Stimulated activated CD8-positive, alpha-beta memory T cell treated with anti-CD3 and anti-CD28 coated beads, Interleukin-7, amount 100 ng/mL, for 24 hours (primary cell): ENCODE results near the gene BUB1B.

ENCODE experiments used
- DNase-seq: peaks from one replicate; pipeline ENCODE4 v3.0.0-alpha.2; 2020; ENCODE audit warnings: low read depth

The BUB1B gene

DNA sequence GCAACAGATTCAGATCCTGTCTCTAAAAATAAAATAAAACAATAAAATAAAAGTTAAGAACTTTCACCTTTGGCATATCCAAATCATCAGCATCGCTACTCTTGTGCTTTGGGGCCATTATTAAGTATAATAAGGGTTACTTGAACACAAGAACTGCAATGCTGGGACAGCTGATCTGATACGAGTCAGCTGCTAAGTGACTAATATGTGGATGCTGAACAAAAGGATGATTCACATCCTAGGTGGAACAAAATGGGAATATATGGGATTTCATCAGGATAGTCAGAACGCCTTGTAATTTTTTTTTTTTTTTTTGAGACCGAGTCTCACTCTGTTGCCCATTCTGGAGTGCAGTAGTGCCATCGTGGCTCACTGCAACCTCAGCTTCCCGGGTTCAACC is 29.7 kb downstream of the BUB1B start:
- DNase-seq = no peak

- DNase-seq = no peak
Measured at GRCh38 chr15:40192942-40193341, 32.1 kb downstream of the BUB1B start.

- DNase-seq = no peak
Measured at GRCh38 chr15:40197434-40197833, 36.6 kb downstream of the BUB1B start.

GRCh38 chr15:40198355-40199085 is 37.7 kb downstream of the BUB1B start:
- DNase-seq = no peak

GRCh38 chr15:40204100-40204499 is 43.2 kb downstream of the BUB1B start:
- no peak for DNase-seq

- no peak for DNase-seq
Measured at GRCh38 chr15:40217166-40217824, 56.4 kb downstream of the BUB1B start.

- no peak for DNase-seq
Measured at GRCh38 chr15:40219801-40220200, 58.9 kb downstream of the BUB1B start.

DNA sequence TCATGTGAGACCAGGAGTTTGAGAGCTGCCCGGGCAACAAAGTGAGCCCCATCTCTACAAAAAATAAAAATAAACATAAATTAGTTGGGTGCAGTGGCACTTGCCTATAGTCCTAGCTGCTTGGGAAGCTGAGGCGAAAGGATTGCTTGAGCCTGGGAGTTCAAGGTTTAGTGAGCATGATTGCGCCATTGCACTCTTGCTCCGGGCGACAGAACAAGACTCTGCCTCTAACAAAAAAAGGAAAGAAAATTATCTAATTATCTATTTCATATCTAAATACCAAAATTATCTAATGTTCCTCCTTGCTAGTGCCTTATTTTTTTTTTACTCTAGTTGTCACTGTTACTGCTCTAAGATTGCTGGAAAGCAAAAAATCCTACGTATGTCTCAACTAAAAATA is 61.3 kb downstream of the BUB1B start:
- DNase-seq = no peak

GRCh38 chr15:40226736-40227135 is 65.9 kb downstream of the BUB1B start:
- DNase-seq = no peak

- no peak for DNase-seq
Measured at GRCh38 chr15:40229316-40229715, 68.4 kb downstream of the BUB1B start.

GRCh38 chr15:40229956-40230355 is 69.1 kb downstream of the BUB1B start:
- DNase-seq = no peak

DNA sequence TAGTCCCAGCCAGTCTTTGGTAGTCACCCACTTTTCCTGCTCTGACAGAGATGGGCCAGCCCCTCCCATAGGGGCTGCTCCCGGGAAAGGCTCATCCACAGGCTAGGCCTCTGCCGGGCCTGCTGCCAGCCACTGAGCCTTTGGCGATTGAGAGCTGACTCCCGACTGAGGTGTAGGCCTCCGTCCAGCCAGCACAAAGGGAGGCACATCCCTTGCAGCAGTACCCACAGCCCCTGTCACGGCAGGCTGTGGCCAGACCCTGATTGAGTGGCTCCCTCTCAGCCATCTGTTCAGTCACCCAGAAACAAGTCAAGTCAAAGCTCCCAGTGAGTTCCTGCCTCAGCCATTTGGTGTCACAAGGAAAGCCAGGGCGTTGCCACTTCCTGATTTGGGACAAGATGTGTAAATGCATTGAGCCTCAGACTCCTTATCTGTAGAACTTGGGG is 71.8 kb downstream of the BUB1B start:
- DNase-seq = no peak

DNA sequence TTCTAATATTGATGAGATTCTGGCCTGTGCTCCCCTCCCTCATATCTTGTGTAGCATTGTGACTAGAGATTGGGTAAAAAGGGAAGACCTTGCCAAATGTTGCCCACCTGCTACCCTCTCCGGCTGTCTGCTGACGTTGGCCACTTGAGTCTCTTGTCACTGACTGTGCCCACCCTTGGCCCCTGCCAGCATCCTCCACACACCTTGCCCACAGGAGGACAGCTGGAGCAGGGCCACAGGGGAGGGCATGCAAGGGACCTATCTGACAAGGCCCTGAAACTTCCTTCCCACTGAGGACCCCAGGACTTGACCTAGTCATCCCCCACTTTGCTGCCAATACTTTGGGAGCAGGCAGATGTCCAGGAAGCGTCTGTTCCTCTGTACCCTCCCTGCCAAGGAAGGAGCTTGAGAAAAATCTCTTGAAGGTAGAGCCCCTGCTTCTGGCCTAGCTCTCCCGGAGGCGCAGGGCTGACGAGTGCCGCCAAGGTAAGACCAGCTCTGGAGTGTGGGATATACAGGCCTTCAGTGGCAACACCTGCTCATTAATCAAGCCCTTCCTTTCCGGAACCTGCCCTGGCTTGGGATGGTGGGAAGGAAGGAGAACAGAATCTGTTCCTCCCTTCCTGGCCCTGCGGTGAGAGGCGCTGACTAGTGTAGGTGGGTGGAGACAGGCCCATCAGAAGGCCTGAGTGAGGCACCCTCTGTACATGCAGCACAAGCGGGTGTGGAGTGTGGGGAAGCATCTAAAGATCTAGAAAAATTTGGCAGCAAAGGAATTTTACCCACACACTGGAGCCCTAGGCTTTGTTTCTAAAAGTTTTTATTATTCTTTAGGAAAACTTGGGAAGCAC is 73.1 kb downstream of the BUB1B start:
- no peak for DNase-seq

DNA sequence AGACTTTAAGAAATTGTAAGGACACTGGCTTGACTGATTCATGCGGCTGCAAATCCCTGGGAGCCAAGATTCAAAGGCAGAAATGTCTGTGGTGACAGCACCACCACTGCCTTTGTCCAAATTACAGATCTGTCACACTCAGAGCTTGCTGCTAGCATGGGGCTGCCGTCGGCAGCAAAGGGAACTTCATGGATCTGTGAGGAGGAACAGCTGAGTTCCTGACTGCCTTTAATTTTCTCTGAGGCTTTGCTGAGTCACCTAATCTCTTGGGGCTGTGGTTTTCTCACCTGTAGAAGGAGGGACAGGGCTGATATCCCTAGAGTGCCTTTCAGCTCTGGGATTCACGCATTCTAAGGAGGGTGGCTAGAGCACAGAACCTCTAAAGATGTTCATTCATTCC is 73.9 kb downstream of the BUB1B start:
- no peak for DNase-seq

- no peak for DNase-seq
Measured at GRCh38 chr15:40235201-40235885, 74.5 kb downstream of the BUB1B start.

DNA sequence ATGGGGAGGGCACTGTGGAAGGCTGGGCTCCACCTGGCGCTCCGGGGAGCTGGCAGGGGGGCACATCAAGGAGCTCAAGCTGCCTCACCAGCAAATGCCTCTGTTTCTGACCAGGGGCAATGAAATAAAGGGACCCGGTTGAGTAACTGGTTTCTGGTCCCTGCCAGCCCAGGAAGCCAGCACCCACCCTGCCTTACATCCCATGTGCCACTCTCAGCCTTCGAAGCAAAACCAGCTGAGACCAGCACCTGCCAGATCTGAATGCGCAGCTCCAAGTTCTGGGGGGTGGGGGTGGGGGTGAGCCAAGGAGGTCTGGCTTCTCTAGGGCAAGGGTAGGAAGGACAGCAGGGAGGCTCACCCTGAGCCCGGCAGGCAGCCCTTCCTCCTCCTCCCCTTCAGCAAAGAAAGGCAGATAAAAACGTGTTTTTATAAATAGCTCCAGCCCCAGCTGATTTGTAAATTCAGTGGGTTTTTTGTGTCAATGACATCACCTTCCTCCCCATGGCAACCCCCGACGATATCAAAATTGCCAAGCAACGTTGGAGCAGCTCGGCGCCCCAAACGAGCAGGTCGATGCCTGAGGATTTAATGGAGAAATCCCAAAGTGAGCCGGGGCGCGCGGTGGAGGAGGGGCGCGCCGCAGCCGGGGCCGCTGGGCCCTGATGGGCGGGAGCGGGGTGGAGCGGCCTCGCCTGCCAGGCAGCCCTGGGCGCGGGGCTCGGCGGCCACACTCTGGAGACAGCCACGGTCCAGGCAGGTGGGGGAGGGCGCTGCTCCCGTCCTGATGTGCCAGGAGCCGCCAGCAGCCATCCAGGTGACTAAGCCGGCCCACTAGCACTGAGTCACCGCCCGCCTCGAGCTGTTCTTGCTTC is 77.9 kb downstream of the BUB1B start, which contains the start of gene PAK6:
Gene PAK6, plus strand, starts transcription at position 532 of the 872 bp plus-strand sequence. CDS start 25,723 bp downstream, outside the sequence.
- no peak for DNase-seq

DNA sequence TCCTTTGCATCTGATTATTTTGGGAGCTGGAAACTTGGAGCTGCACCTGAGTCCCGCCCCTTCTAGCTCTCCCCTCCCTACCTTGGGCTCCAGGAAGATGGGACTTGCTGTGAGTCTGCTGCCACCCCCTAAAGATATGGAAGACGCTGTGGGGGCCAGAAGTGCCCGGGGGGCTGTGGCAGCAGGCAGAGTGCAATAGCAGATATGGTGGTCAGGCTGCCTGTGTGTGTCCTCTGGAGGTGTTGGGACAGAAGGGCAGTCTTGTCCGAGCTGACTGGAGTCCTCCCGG is 78.5 kb downstream of the BUB1B start:
- DNase-seq = no peak

DNA sequence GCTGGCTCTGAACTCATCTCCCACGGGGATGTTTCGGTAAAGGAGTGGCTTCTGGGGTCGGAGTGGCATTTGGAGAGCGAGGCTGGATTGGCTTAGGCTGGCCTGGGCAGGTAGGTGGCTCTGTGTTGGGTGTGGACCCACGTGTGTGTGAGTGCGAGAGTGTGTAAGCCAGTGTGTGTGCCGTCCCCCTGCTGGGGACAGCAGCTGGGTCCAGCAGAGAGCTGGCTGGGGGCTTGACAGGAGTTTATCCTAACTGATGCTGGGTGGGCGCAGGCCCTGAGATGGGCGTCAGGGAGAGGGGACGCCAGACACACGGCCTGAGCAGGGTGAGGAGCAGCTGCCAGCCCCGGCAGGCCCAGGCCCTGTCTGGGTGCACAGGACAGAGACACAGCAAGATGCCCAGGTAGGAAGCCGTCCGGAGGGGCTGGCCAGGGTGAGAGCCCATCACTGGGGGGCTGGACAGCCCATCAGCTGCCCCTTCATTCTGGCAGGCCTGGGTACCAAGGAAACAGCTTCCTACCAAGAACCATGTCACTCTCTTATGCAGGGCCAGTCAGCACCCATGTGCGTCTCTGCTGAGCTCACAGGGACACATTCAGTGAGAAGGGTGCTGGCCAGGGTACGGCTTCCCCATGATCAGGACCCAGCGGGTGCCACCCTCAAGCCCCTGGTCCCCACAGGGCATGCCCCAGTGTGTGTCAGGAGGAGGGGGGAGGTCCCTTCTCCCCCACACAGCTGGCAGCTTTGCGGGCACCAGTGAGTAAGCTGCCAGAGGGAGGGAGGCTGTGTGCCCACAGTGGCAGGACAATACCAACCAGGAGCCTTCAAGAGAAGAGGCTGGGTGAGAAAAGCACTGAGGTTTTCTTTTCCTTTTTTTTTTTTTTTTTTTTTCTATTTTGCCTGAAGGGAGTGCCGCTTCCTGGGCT is 79.1 kb downstream of the BUB1B start:
- DNase-seq = no peak

DNA sequence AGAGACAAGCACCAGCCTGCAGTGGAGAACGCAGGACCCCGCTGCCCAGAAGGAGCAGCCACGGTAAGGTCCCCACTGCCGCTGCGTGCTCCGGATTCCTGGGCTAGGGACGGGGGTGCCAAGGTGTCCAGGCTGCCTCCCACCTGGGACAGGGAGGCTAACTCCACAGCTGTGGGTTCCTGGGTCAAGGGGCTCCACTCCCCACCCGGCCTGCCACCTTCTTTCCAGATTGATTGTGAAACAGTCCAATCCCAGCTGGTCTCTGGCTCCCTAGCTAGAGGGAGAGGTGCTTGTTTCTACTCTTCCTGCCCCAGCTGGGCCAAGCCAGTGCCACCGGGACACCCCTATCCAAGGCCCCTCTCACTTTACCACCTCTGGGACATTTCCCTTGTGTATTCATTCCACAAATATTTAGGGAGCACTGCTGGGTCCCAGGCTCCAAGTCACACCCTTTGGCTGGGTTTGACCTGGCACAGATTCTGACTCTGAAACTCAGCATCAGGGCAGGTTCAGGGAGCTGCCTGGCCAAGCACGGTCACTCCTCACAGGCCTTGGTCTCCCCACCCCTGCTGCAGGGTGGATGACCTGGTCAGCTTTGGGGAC is 79.9 kb downstream of the BUB1B start:
- DNase-seq = no peak
